GM18505 (cell line): Measurements from ENCODE around the gene KCNQ1.

Experiments
- ATAC-seq: cut with Tn5 transposase; IDR thresholded peaks from one replicate; pipeline ENCODE4 v1.9.1; 2021; ENCODE audit not compliant: unreplicated experiment
- POLR2A ChIP-seq: IDR thresholded peaks from 4 replicates; pipeline ENCODE4 v1.6.1; 2011; ENCODE audit warnings: borderline replicate concordance; ENCODE audit not compliant: insufficient read depth, insufficient read length; ENCODE audit errors: extremely low read depth

KCNQ1 gene

GRCh38 chr11:2447253-2447950, 2.6 kb downstream of the KCNQ1 start:
- TF ChIP-seq POLR2A = no peak
- ATAC-seq = no peak

- ATAC-seq = no peak
Measured at GRCh38 chr11:2447951-2448650, 3.3 kb downstream of the KCNQ1 start.

GRCh38 chr11:2448661-2449547, 4.1 kb downstream of the KCNQ1 start:
- TF ChIP-seq POLR2A = no peak
- ATAC-seq = no peak

More at GRCh38 chr11:2447951-2448650, 3.3 kb downstream of the KCNQ1 start:
- TF ChIP-seq POLR2A = no peak

GRCh38 chr11:2449548-2450320, 4.9 kb downstream of the KCNQ1 start:
- TF ChIP-seq POLR2A = no peak
- no peak for ATAC-seq

- ATAC-seq = no peak
- no peak for TF ChIP-seq POLR2A
Measured at GRCh38 chr11:2450321-2451041, 5.7 kb downstream of the KCNQ1 start.

GRCh38 chr11:2451336-2451735, 6.5 kb downstream of the KCNQ1 start:
- ATAC-seq = no peak
- TF ChIP-seq POLR2A = no peak

DNA sequence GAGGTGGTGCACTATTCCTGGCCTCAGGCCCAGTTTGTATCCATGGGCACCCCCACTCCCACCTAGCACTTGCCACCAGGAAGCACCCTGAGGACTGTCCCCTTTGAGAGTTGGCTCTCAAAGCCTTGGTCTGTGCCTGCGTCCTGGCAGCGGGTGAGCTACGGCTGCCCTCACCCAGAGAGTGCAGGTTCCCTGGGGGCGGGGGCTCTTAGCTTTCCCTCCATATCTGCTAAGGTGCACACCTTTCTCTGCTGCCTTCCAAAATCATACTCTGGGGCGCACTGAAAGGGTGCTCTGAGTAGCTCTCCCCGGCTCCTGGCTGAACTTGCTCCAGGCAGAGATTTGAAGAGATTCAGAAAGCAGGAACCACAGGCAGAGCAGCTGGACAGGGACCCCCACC, 7.1 kb downstream of the KCNQ1 start:
- no peak for ATAC-seq
- no peak for TF ChIP-seq POLR2A

DNA sequence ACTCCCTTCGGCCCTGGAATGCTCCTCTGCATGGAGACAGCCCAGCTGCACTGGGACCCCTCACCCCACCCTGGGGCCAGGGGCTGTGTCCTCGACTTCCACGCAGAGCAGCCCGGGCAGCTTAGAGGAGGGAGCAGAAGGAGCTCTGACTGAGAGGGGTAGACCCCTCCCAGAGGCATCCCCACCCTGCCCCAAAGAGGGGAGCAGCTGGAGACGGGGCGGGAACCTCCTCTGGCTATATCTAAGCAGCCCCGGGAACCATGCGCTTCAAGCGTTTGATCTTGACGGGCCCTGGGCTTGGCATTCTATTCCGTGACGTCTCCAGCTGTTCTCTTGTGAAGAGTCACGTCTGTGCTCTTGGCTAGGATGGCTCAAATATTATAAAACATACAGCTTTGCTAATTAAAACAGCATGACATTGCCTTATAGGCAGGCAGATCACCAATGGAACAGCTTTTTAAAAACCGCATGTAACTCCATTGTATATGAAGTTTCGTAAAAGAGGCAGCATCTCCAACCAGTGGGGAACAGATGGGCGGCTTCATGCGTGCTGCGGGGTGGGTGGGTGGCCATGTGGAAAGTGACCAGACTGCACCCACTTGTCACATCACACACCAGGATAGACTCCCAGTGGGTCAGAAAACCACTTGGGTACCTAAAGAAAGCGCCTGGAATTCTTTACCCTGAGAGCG, 7.7 kb downstream of the KCNQ1 start:
- TF ChIP-seq POLR2A = no peak
- ATAC-seq = no peak

DNA sequence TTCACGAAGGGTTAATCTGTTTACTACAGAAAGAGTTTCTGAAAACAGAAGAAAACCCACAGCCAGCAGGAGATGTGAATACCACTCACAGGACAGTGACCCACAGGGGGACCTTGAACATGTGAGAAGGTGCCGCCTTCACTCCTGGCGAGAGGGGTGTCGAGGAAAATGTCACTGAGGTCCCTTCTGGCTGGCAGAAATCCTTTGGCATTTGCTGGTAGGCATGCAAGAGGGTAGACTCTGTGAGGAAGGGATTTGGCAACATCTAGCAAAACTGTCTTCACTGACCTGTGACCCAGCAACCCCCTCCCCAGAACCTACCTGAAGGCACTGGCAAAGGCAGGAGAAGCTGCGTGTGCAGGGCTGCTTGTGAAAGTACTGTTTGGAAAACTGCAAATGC, 8.6 kb downstream of the KCNQ1 start:
- TF ChIP-seq POLR2A = no peak
- no peak for ATAC-seq

GRCh38 chr11:2458321-2458720, 13.5 kb downstream of the KCNQ1 start:
- TF ChIP-seq POLR2A = no peak
- no peak for ATAC-seq

DNA sequence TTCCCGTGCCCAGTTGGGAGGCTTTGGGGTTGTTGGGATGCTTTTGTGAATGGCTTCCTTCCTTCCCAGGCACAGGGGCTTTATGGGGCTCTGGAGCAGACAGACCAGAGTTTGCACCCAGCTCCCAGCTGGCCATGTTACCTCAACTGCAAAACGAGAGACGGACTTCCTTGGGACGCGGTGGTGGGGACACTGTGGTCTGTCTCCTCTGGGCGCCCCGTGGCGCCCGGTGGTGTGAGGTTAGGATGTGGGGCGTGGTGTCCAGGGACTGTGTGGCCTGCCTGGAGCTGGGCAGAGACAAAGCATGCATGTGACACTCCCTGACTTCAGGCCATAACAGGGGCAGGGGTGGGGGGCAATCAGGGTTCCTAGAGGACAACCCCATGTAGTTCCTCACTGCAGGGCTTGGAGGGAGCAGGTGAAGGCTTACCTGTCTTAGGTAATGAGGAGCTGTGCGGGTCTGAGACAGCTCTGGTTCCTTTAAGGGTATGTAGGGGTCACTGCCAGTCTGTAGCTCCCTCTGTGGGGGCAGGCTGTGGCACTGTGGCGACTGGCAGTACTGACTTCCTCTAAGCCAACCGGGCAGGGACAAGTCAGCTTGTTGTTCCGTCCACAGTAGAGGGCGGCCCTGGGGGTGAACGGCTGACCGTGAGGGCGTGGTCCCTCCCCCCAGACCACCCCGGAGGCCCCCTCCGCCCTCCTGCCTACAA, 14.4 kb downstream of the KCNQ1 start:
- no peak for TF ChIP-seq POLR2A
- no peak for ATAC-seq
